OCI-LY3 (cell line): ENCODE results near the gene ZNF383.

Experiments used
- CTCF ChIP-seq: fragments of 200-600, 300-600 bp; sonication (generic); IDR thresholded peaks from 2 replicates; pipeline ENCODE4 v1.5.1; 2014; ENCODE audit warnings: antibody characterized with exemption, low read length, low read depth
- EZH2phosphoT487 ChIP-seq: fragments of 200-600 bp; shearing (Covaris generic); IDR thresholded peaks from 2 replicates; pipeline ENCODE4 v1.6.1; 2018; ENCODE audit warnings: antibody characterized with exemption, mixed run types, low read depth

- no peak for TF ChIP-seq CTCF
- no peak for TF ChIP-seq EZH2phosphoT487
Observed at GRCh38 chr19:37197768-37198167, 20.2 kb upstream of the ZNF383 start.
